ENCODE results near the gene AATK.

- TF ChIP-seq CTCF (conservative IDR thresholded peaks at IDR 0.05) (no peak), EZH2 (IDR thresholded peaks at IDR 0.05; ENCODE audit: low read depth) (no peak)
Measured at GRCh38 chr17:81207610-81208581, 41.9 kb upstream of the AATK start.
